SW 1271 (cell line): ENCODE results near the gene CGB2.
A peak's percentile ranks its signal among the peaks of the same experiment; 100 is the strongest.

Experiments
- DNase-seq, 2 experiments: peaks; one replicate each; lab custom pipeline; 2025; lab: John Stamatoyannopoulos, UW

The CGB2 gene

GRCh38 chr19:49067554-49067953, 35.9 kb downstream of the CGB2 start:
- no peak for DNase-seq

- DNase-seq = no peak
These were observed 37.3 kb downstream of the CGB2 start for GRCh38 chr19:49069026-49069425.

- DNase-seq = no peak
These were observed 38.7 kb downstream of the CGB2 start for GRCh38 chr19:49070416-49070815.

- DNase-seq = no peak
These were observed 40.3 kb downstream of the CGB2 start for GRCh38 chr19:49071860-49072547.

DNA sequence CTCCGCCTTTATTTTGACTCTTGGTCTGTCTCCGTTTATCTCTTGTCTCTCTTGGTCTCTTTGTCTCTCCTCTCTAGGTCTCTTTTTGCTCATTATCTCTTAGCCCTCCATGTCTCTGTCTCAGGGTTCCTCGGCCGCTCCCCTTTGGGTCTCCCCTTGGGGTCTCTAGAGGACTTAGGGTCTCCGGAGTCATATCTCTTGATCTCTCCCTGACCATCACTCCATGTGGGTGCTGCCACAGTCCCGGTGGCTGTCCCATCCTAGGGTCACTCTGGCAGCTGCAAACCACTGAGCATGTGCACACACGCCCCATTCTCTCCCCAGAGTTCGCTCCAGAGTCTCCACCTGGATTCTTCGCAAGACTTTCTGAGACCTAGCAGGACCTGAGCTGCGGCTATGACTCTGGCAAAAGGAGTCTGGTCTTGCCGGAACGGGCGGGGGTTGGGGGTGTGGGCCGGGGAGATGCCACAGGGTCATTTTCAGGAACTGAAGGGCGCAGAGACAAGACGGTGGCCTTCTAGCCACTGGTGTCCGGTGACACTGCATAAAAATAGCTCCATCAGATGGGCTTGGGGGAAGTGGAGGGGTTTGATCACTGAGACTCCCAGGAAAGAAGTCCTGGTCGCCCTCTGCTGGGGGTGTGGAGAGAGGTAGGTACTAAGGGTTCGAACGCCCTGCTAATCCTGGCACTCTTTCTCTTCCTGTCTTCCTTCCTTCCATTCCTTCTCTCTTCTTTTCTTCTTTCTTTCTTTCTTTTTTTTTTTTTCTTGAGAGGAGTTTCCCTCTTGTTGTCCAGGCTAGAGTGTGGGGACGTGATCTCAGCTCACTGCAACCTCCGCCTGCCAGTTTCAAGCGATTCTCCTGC, 42.1 kb downstream of the CGB2 start:
- DNase-seq = no peak

- DNase-seq = peak in 1 of 2 experiments; percentile 41
These were observed 43.2 kb downstream of the CGB2 start for GRCh38 chr19:49074869-49075268.

DNA sequence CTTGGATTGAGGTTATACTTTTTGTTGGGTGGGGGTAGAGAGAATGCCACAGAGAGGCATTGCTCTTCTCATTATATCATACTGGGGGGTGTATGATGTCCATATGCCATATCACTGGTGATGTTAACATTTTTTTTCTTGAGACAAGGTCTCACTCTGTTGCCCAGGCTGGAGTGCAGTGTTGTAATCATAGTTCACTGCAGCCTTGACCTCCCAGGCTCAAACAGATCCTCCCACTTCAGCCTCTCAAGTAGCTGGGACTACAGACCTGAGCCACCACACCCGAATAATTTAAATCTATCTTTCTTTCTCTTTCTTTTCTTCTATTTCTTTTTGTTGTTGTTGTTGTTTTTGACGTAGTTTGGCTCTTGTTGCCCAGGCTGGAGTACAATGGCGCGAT, 48.7 kb downstream of the CGB2 start:
- no peak for DNase-seq

- DNase-seq = no peak
These were observed 49.6 kb downstream of the CGB2 start for GRCh38 chr19:49081273-49081672.
